IMR-90 (cell line): ENCODE measurements around the gene UBXN1.
A peak's percentile ranks its signal among the peaks of the same experiment; 100 is the strongest.

Experiments used
- BHLHE40 ChIP-seq: fragments of 150-350 bp; IDR thresholded peaks from 2 replicates; pipeline ENCODE4 v1.6.1; 2016; ENCODE audit warnings: mild to moderate bottlenecking, low read depth, low read length
- CEBPB ChIP-seq: IDR thresholded peaks from 2 replicates; pipeline ENCODE4 v1.6.1; 2012; ENCODE audit warnings: low read depth, low read length, improper control_type of control experiment
- CTCF ChIP-seq: conservative IDR thresholded peaks from 2 replicates; pipeline ENCODE4 v1.5.1; 2012; ENCODE audit warnings: mild to moderate bottlenecking, low read depth, low read length, improper control_type of control experiment
- FOS ChIP-seq: fragments of 150-350 bp; IDR thresholded peaks from 2 replicates; pipeline ENCODE4 v1.6.1; 2016; ENCODE audit warnings: low read depth, low read length
- MAZ ChIP-seq: IDR thresholded peaks from 2 replicates; pipeline ENCODE4 v1.6.1; 2012; ENCODE audit warnings: low read depth, mild to moderate bottlenecking, low read length, improper control_type of control experiment, moderate library complexity, borderline replicate concordance
- MXI1 ChIP-seq: IDR thresholded peaks from 2 replicates; pipeline ENCODE4 v1.6.1; 2012; ENCODE audit warnings: low read depth, mild to moderate bottlenecking, low read length, moderate library complexity, borderline replicate concordance
- NFE2L2 ChIP-seq: fragments of 150-350 bp; IDR thresholded peaks from 2 replicates; pipeline ENCODE4 v1.6.1; 2016; ENCODE audit warnings: low read depth, mild to moderate bottlenecking, low read length
- POLR2A ChIP-seq: IDR thresholded peaks from 2 replicates; pipeline ENCODE4 v1.6.1; 2012; ENCODE audit warnings: mild to moderate bottlenecking, low read depth, low read length
- RAD21 ChIP-seq: IDR thresholded peaks from 2 replicates; pipeline ENCODE4 v1.6.1; 2012; ENCODE audit warnings: low read length, improper control_type of control experiment
- RCOR1 ChIP-seq: IDR thresholded peaks from 2 replicates; pipeline ENCODE4 v1.6.1; 2012; ENCODE audit warnings: mild to moderate bottlenecking, low read length, improper control_type of control experiment; ENCODE audit not compliant: insufficient replicate concordance
- TF ChIP-seq, protein P1 (sequence below): fragments of 150-350 bp; IDR thresholded peaks from 2 replicates; pipeline ENCODE4 v1.6.1; 2017; ENCODE audit warnings: mild to moderate bottlenecking, antibody characterized with exemption, low read length, low read depth

- TF ChIP-seq CTCF (no peak), POLR2A (peak; percentile 80), RAD21 (no peak), BHLHE40 (peak; percentile 55; the same call in 1 of the 2 replicates), CEBPB (peak; percentile 13; the same call in 1 of the 2 replicates), RCOR1 (no peak), FOS (no peak), MXI1 (no peak), MAZ (no peak), NFE2L2 (no peak)
- TF ChIP-seq, protein P1, sequence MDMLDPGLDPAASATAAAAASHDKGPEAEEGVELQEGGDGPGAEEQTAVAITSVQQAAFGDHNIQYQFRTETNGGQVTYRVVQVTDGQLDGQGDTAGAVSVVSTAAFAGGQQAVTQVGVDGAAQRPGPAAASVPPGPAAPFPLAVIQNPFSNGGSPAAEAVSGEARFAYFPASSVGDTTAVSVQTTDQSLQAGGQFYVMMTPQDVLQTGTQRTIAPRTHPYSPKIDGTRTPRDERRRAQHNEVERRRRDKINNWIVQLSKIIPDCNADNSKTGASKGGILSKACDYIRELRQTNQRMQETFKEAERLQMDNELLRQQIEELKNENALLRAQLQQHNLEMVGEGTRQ = peak; percentile 98
Observed at GRCh38 chr11:62678770-62679696, at the start of gene UBXN1.
